WTC11 (cell line): ENCODE measurements around the gene COL9A1. TPM values are rescaled to one million over a fixed set of nuclear protein-coding genes. Genes with fewer than 3 reads are reported as not detected.

Experiments used
- ATAC-seq: fragments of 200-7000 bp; cut with Tn5 transposase; 2 replicates; pipeline ENCODE4 v1.10.0; 2021; ENCODE audit warnings: mild to moderate bottlenecking, moderate library complexity
- CTCF ChIA-PET: fragments of 300-600 bp; sonication (Branson Sonifier 250); formaldehyde crosslinking; loops from one replicate; lab custom pipeline; 2021; ENCODE audit warnings: antibody characterized with exemption; lab: Charles Lee
- POLR2A ChIA-PET: fragments of 350-600 bp; sonication (Branson Sonifier 250); formaldehyde crosslinking; loops from one replicate; lab custom pipeline; 2021; ENCODE audit warnings: antibody characterized with exemption; lab: Charles Lee
- DNase-seq: peaks from one replicate; pipeline ENCODE4 v3.0.0; 2021; ENCODE audit warnings: low spot score
- H3K27ac Mint-ChIP-seq: 2 replicates; pipeline ENCODE4 v1.8.0; 2021; ENCODE audit warnings: mixed read lengths
- H3K27me3 Mint-ChIP-seq: 2 replicates; pipeline ENCODE4 v1.8.0; 2021; ENCODE audit warnings: low read depth, mild to moderate bottlenecking, moderate library complexity, mixed read lengths
- H3K36me3 Mint-ChIP-seq: 2 replicates; pipeline ENCODE4 v1.8.0; 2021; ENCODE audit warnings: mixed read lengths
- H3K4me1 Mint-ChIP-seq: 2 replicates; pipeline ENCODE4 v1.8.0; 2022; ENCODE audit warnings: mixed read lengths
- H3K4me3 Mint-ChIP-seq: 2 replicates; pipeline ENCODE4 v1.8.0; 2021; ENCODE audit warnings: mild to moderate bottlenecking, moderate library complexity, mixed read lengths
- H3K9me3 Mint-ChIP-seq: 2 replicates; pipeline ENCODE4 v1.8.0; 2021; ENCODE audit warnings: mixed read lengths
- ATF2 ChIP-seq: sonication (generic); formaldehyde crosslinking; IDR thresholded peaks from 2 replicates; pipeline ENCODE4 v1.8.1; 2022; ENCODE audit warnings: low read depth, missing genetic modification reagents, borderline replicate concordance
- CBFB ChIP-seq: sonication (generic); formaldehyde crosslinking; IDR thresholded peaks from 2 replicates; pipeline ENCODE4 v1.8.1; 2022; ENCODE audit warnings: mild to moderate bottlenecking, low read depth, missing genetic modification reagents
- CDX4 ChIP-seq: fragments of 250-450 bp; sonication (Bioruptor Pico); IDR thresholded peaks from 2 replicates; pipeline ENCODE4 v1.9.0; 2021; ENCODE audit warnings: moderate library complexity, mild to moderate bottlenecking, inconsistent platforms, borderline replicate concordance
- CREB1 ChIP-seq: sonication (generic); formaldehyde crosslinking; IDR thresholded peaks from 2 replicates; pipeline ENCODE4 v1.8.0; 2023; ENCODE audit warnings: mild to moderate bottlenecking, missing genetic modification reagents
- CREM ChIP-seq: sonication (generic); formaldehyde crosslinking; IDR thresholded peaks from 2 replicates; pipeline ENCODE4 v1.8.1; 2022; ENCODE audit warnings: mild to moderate bottlenecking, missing genetic modification reagents, moderate library complexity
- FOXP4 ChIP-seq: sonication (generic); formaldehyde crosslinking; IDR thresholded peaks from 2 replicates; pipeline ENCODE4 v1.8.0; 2022; ENCODE audit warnings: mild to moderate bottlenecking, missing genetic modification reagents
- GABPB1 ChIP-seq: sonication (generic); formaldehyde crosslinking; IDR thresholded peaks from 2 replicates; pipeline ENCODE4 v1.8.1; 2023; ENCODE audit warnings: mild to moderate bottlenecking, missing genetic modification reagents
- GRHL2 ChIP-seq: fragments of 250-450 bp; sonication (Bioruptor Pico); IDR thresholded peaks from 2 replicates; pipeline ENCODE4 v1.8.0; 2022; ENCODE audit warnings: mild to moderate bottlenecking, moderate library complexity; ENCODE audit not compliant: insufficient replicate concordance, severe bottlenecking
- MAX ChIP-seq: sonication (generic); formaldehyde crosslinking; IDR thresholded peaks from 2 replicates; pipeline ENCODE4 v1.8.0; 2022; ENCODE audit warnings: mild to moderate bottlenecking, missing genetic modification reagents
- MXD4 ChIP-seq: fragments of 250-450 bp; sonication (Bioruptor Pico); IDR thresholded peaks from 2 replicates; pipeline ENCODE4 v1.8.0; 2021; ENCODE audit warnings: mild to moderate bottlenecking, moderate library complexity, borderline replicate concordance
- MYBL2 ChIP-seq: sonication (generic); formaldehyde crosslinking; IDR thresholded peaks from 2 replicates; pipeline ENCODE4 v1.8.1; 2023; ENCODE audit warnings: mild to moderate bottlenecking, moderate library complexity, missing genetic modification reagents
- NFATC4 ChIP-seq: fragments of 250-450 bp; sonication (Bioruptor Pico); IDR thresholded peaks from 2 replicates; pipeline ENCODE4 v1.9.0; 2021; ENCODE audit warnings: mild to moderate bottlenecking
- NFE2L1 ChIP-seq: sonication (generic); formaldehyde crosslinking; IDR thresholded peaks from 2 replicates; pipeline ENCODE4 v1.8.1; 2023; ENCODE audit warnings: missing genetic modification reagents
- NFYB ChIP-seq: sonication (generic); formaldehyde crosslinking; conservative IDR thresholded peaks from 2 replicates; pipeline ENCODE4 v1.8.0; 2022; ENCODE audit warnings: low read depth, missing genetic modification reagents
- PRDM15 ChIP-seq: sonication (generic); formaldehyde crosslinking; IDR thresholded peaks from 2 replicates; pipeline ENCODE4 v1.8.0; 2022; ENCODE audit warnings: missing genetic modification reagents
- RELA ChIP-seq: sonication (generic); formaldehyde crosslinking; IDR thresholded peaks from 2 replicates; pipeline ENCODE4 v1.8.1; 2022; ENCODE audit warnings: missing genetic modification reagents, mild to moderate bottlenecking, borderline replicate concordance
- SMAD3 ChIP-seq: sonication (generic); formaldehyde crosslinking; IDR thresholded peaks from 2 replicates; pipeline ENCODE4 v1.8.0; 2022; ENCODE audit warnings: missing genetic modification reagents, mild to moderate bottlenecking, borderline replicate concordance
- SP1 ChIP-seq: sonication (generic); formaldehyde crosslinking; conservative IDR thresholded peaks from 2 replicates; pipeline ENCODE4 v1.8.1; 2022; ENCODE audit warnings: missing genetic modification reagents
- STAT6 ChIP-seq: sonication (generic); formaldehyde crosslinking; conservative IDR thresholded peaks from 2 replicates; pipeline ENCODE4 v1.8.1; 2023; ENCODE audit warnings: mild to moderate bottlenecking, low read depth, missing genetic modification reagents, moderate library complexity
- USF1 ChIP-seq: sonication (generic); formaldehyde crosslinking; IDR thresholded peaks from 2 replicates; pipeline ENCODE4 v1.8.0; 2022; ENCODE audit warnings: mild to moderate bottlenecking, missing genetic modification reagents
- ZNF232 ChIP-seq: sonication (generic); formaldehyde crosslinking; IDR thresholded peaks from 2 replicates; pipeline ENCODE4 v1.8.0; 2022; ENCODE audit warnings: mild to moderate bottlenecking, missing genetic modification reagents
- ZNF263 ChIP-seq: sonication (generic); formaldehyde crosslinking; IDR thresholded peaks from 2 replicates; pipeline ENCODE4 v1.8.1; 2022; ENCODE audit warnings: low read depth, mild to moderate bottlenecking, moderate library complexity, missing genetic modification reagents
- ZNF317 ChIP-seq: sonication (generic); formaldehyde crosslinking; IDR thresholded peaks from 2 replicates; pipeline ENCODE4 v1.8.1; 2023; ENCODE audit warnings: low read depth, mild to moderate bottlenecking, moderate library complexity, missing genetic modification reagents, borderline replicate concordance
- total RNA-seq: library from RNA; stranded (reverse); gene quantifications from 3 replicates; pipeline ENCODE4 v1.2.3, GENCODE V29; 2021

COL9A1 gene
- total RNA-seq, 1 experiment from 2014 or later = 9.0 TPM

- DNase-seq = no peak
- peaks cover 10% of the 10 kb centered on the region; the same call in 1 of the 2 replicates for H3K9me3 Mint-ChIP-seq
- CTCF ChIA-PET = interaction anchor here (0.6 kb wide), 1 partner anchor 268 kb away, joined by 3 read pairs; no protein-coding TSS in a partner anchor
- no peak overlapping the region for H3K4me3 Mint-ChIP-seq
- TF ChIP-seq CBFB (CRISPR knock-in tag) (no peak), ZNF263 (CRISPR knock-in tag) (no peak), CREM (CRISPR knock-in tag) (no peak), ATF2 (CRISPR knock-in tag) (no peak), USF1 (no peak), ZNF232 (no peak), NFATC4 (CRISPR knock-in tag) (no peak), MXD4 (no peak), ZNF317 (CRISPR knock-in tag) (no peak), MAX (CRISPR knock-in tag) (no peak), RELA (no peak), SP1 (CRISPR knock-in tag) (no peak), PRDM15 (CRISPR knock-in tag) (no peak), NFE2L1 (CRISPR knock-in tag) (no peak), CDX4 (CRISPR knock-in tag) (no peak)
- TF ChIP-seq, all 79 proteins: peak for 0
- H3K4me1 Mint-ChIP-seq = no peaks in the 10 kb centered on the region
- H3K27ac Mint-ChIP-seq = no peak overlapping the region
- no peaks in the 10 kb centered on the region for H3K36me3 Mint-ChIP-seq
- no peak for ATAC-seq
- H3K27me3 Mint-ChIP-seq = no peaks in the 10 kb centered on the region
- POLR2A ChIA-PET = no interaction called here
Measured at GRCh38 chr6:70180901-70181599, 121.8 kb downstream of the COL9A1 start.

- Mint-ChIP-seq H3K36me3 (no peaks in the 10 kb centered on the region), H3K9me3 (peaks cover 10% of the 10 kb centered on the region; the same call in 1 of the 2 replicates), H3K27ac (no peak overlapping the region), H3K27me3 (no peaks in the 10 kb centered on the region), H3K4me3 (no peak overlapping the region), H3K4me1 (no peaks in the 10 kb centered on the region)
- no peak for DNase-seq
- ATAC-seq = no peak
- CTCF ChIA-PET = no interaction called here
- POLR2A ChIA-PET = no interaction called here
- TF ChIP-seq MYBL2 (CRISPR knock-in tag) (no peak), STAT6 (CRISPR knock-in tag) (no peak), GABPB1 (CRISPR knock-in tag) (no peak), GRHL2 (CRISPR knock-in tag) (no peak), ZNF232 (no peak), NFYB (CRISPR knock-in tag) (no peak), SMAD3 (CRISPR knock-in tag) (no peak), CREB1 (CRISPR knock-in tag) (no peak), CBFB (CRISPR knock-in tag) (no peak), FOXP4 (no peak)
Measured at GRCh38 chr6:70180183-70180900, 122.5 kb downstream of the COL9A1 start.
